CD14-positive monocyte (primary cell): Measurements from ENCODE around the gene KRTAP4-8. TPM values are rescaled to one million over a fixed set of nuclear protein-coding genes. Genes with fewer than 3 reads are reported as not detected.
"Not testable (repeated sequence)": the region's sequence is repeated elsewhere in the genome, so short reads cannot be mapped to it uniquely, and the experiment has no call there.

Source experiments
- DNase-seq, 3 donors: peaks; one replicate each; pipeline ENCODE4 v3.0.0-alpha.2; 2011 to 2022
- H2AFZ ChIP-seq: 2 replicates; pipeline ENCODE4 v1.6.0; 2012; ENCODE audit warnings: mild to moderate bottlenecking, low read depth, low read length, inconsistent platforms; ENCODE audit not compliant: insufficient read depth, poor library complexity, severe bottlenecking
- H3K27ac ChIP-seq, 2 donors: 1 replicate in 1 of 2; 2 replicates in 1 of 2; pipeline ENCODE4 v1.5.1; 2012 to 2013; ENCODE audit warnings: low read length in 2 of 2, control low read depth in 1 of 2, inconsistent platforms in 1 of 2, low read depth in 1 of 2, mild to moderate bottlenecking in 1 of 2
- H3K27me3 ChIP-seq, 2 donors: one replicate each; pipeline versions ENCODE4 v1.6.0 to v1.6.1; 2011 to 2013; ENCODE audit warnings: low read length in 2 of 2; ENCODE audit not compliant: control insufficient read depth in 2 of 2, insufficient read depth in 2 of 2
- H3K36me3 ChIP-seq, 2 donors: replicated peaks in 1 of 2; 1 replicate in 1 of 2; 2 replicates in 1 of 2; pipeline versions ENCODE4 v1.5.1 to v1.6.1; 2012 to 2013; ENCODE audit warnings: low read length in 2 of 2, control low read depth in 1 of 2, inconsistent platforms in 1 of 2, mild to moderate bottlenecking in 1 of 2; ENCODE audit not compliant: insufficient read depth in 2 of 2, control insufficient read depth in 1 of 2
- H3K4me1 ChIP-seq, 2 donors: 1 replicate in 1 of 2; 2 replicates in 1 of 2; pipeline versions ENCODE4 v1.5.1 to v1.6.1; 2012 to 2013; ENCODE audit warnings: low read length in 2 of 2, control low read depth in 1 of 2, inconsistent platforms in 1 of 2, mild to moderate bottlenecking in 1 of 2, moderate library complexity in 1 of 2; ENCODE audit not compliant: insufficient read depth in 2 of 2, control insufficient read depth in 1 of 2
- H3K4me2 ChIP-seq: replicated peaks from 2 replicates; pipeline ENCODE3; 2012; ENCODE audit warnings: low read length, moderate library complexity, mild to moderate bottlenecking; ENCODE audit not compliant: poor library complexity, severe bottlenecking; ENCODE audit errors: extremely low read depth
- H3K4me3 ChIP-seq, 3 experiments: fragments of 200-600 bp in 1 of 3; sonication (generic) in 1 of 3; replicated peaks in 1 of 3; 1 replicate in 2 of 3; 2 replicates in 1 of 3; pipeline ENCODE4 v1.5.1; 2011 to 2013; ENCODE audit warnings: low read length in 3 of 3, mild to moderate bottlenecking in 3 of 3, control low read depth in 2 of 3, low read depth in 2 of 3, inconsistent platforms in 1 of 3, moderate library complexity in 1 of 3
- H3K79me2 ChIP-seq: 2 replicates; pipeline ENCODE4 v1.6.0; 2012; ENCODE audit warnings: mild to moderate bottlenecking, control low read depth, inconsistent platforms, low read length, moderate library complexity; ENCODE audit not compliant: insufficient read depth
- H3K9ac ChIP-seq: 2 replicates; pipeline ENCODE4 v1.6.0; 2017; ENCODE audit warnings: low read length, mild to moderate bottlenecking; ENCODE audit not compliant: insufficient read depth, poor library complexity, severe bottlenecking
- H3K9me3 ChIP-seq, 2 donors: replicated peaks in 1 of 2; 1 replicate in 1 of 2; 2 replicates in 1 of 2; pipeline versions ENCODE4 v1.5.1 to v1.6.1; 2012 to 2013; ENCODE audit warnings: low read length in 2 of 2, control low read depth in 1 of 2; ENCODE audit not compliant: control insufficient read depth in 1 of 2, insufficient read depth in 1 of 2
- H4K20me1 ChIP-seq: 2 replicates; pipeline ENCODE4 v1.6.0; 2012; ENCODE audit warnings: mild to moderate bottlenecking, low read length, control low read depth, moderate library complexity; ENCODE audit not compliant: insufficient read depth
- H3K27ac Mint-ChIP-seq, 7 donors: one replicate each; pipeline ENCODE4 v1.8.0; 2020; ENCODE audit warnings: mild to moderate bottlenecking in 7 of 7, mixed read lengths in 7 of 7, moderate library complexity in 6 of 7, inconsistent platforms in 2 of 7
- H3K27me3 Mint-ChIP-seq, 3 donors: one replicate each; pipeline ENCODE4 v1.8.0; 2021 to 2022; ENCODE audit warnings: low read depth in 3 of 3, mild to moderate bottlenecking in 3 of 3, mixed read lengths in 3 of 3, moderate library complexity in 3 of 3, inconsistent platforms in 1 of 3
- H3K36me3 Mint-ChIP-seq, 2 donors: one replicate each; pipeline ENCODE4 v1.8.0; 2020; ENCODE audit warnings: mixed read lengths in 2 of 2, inconsistent platforms in 1 of 2, mild to moderate bottlenecking in 1 of 2
- H3K4me1 Mint-ChIP-seq: one replicate; pipeline ENCODE4 v1.8.0; 2020; ENCODE audit warnings: mild to moderate bottlenecking, mixed read lengths
- H3K4me3 Mint-ChIP-seq, 2 donors: one replicate each; pipeline ENCODE4 v1.8.0; 2020; ENCODE audit warnings: mild to moderate bottlenecking in 2 of 2, mixed read lengths in 2 of 2, moderate library complexity in 1 of 2
- H3K9me3 Mint-ChIP-seq, 7 donors: one replicate each; pipeline ENCODE4 v1.8.0; 2020 to 2022; ENCODE audit warnings: mixed read lengths in 7 of 7, mild to moderate bottlenecking in 6 of 7, moderate library complexity in 6 of 7, inconsistent platforms in 2 of 7
- CTCF ChIP-seq: fragments of 200-600 bp; IDR thresholded peaks from one replicate; pipeline ENCODE4 v1.8.0; 2022; ENCODE audit warnings: antibody characterized with exemption, mild to moderate bottlenecking
- WGBS: methylation state at CpG from one replicate; pipeline ENCODE4 v1.1.5; 2013; ENCODE audit warnings: missing lambda C conversion rate; ENCODE audit not compliant: insufficient coverage; 5-methylcytosine and 5-hydroxymethylcytosine counted together
- intact Hi-C, 2 donors: fragments of 100-400 bp; cut with micrococcal nuclease; formaldehyde crosslinking; loops; one replicate each; pipeline versions ENCODE4 v1.15.0 to v1.15.1; 2023
- polyA plus RNA-seq, 3 donors: library from polyadenylated mRNA; depleted of rRNA in 1 of 3; unstranded in 2 of 3; stranded (reverse) in 1 of 3; fragments of 300-500 nt in 2 of 3; fragments of >200 nt in 1 of 3; fragmentation: Illumina TruSeq in 2 of 3; gene quantifications; 1 replicate in 2 of 3; 2 replicates in 1 of 3; pipeline ENCODE4 v1.2.3, GENCODE V29; 2012 to 2021

The KRTAP4-8 gene
- polyA plus RNA-seq, 3 donors, result not detected

- Histone ChIP-seq H2AFZ (no peak overlapping the region), H3K4me2 (no peak overlapping the region), H3K79me2 (no peaks in the 10 kb centered on the region), H3K27me3 (no peaks in the 10 kb centered on the region), H3K9me3 (no peaks in the 10 kb centered on the region), H3K27ac (no peak overlapping the region), H3K9ac (no peak overlapping the region), H3K36me3 (no peaks in the 10 kb centered on the region), H4K20me1 (no peaks in the 10 kb centered on the region), H3K4me1 (peaks cover 10 to 11% of the 10 kb centered on the region in 2 donors), H3K4me3 (no peak overlapping the region)
- Mint-ChIP-seq H3K27ac (no peak overlapping the region), H3K27me3 (peaks cover 0 to 2% (median 0%) of the 10 kb centered on the region in 3 donors), H3K4me1 (peaks cover 14% of the 10 kb centered on the region), H3K4me3 (no peak overlapping the region), H3K9me3 (peaks cover 0 to 8% (median 0%) of the 10 kb centered on the region in 7 donors), H3K36me3 (no peaks in the 10 kb centered on the region)
- no peak for TF ChIP-seq CTCF
- no peak for DNase-seq
- intact Hi-C loops, result no loop called here
- WGBS, result 100% methylated on average over 1 of the region's 2 CpGs
Observed at GRCh38 chr17:41121742-41122141, 23.8 kb upstream of the KRTAP4-8 start.

- WGBS, result no CpG with 5 or more reads among the region's 11 CpGs
- peak; percentile 8 to 38 (median 26) for DNase-seq
- H3K36me3 Mint-ChIP-seq, intact Hi-C loops, H3K36me3 ChIP-seq, H3K9me3 Mint-ChIP-seq, H3K9me3 ChIP-seq, H4K20me1 ChIP-seq, H3K27ac ChIP-seq, H3K4me2 ChIP-seq, H3K27me3 Mint-ChIP-seq, H3K79me2 ChIP-seq, H2AFZ ChIP-seq, H3K9ac ChIP-seq, H3K27me3 ChIP-seq: not testable (repeated sequence)
- Mint-ChIP-seq H3K4me1 (peaks cover 24% of the 10 kb centered on the region), H3K27ac (peak overlapping the region in 2 of 7 donors; percentile 14 to 60), H3K4me3 (peak overlapping the region in 1 of 2 donors; percentile 60)
- Histone ChIP-seq H3K4me1 (peaks cover 14 to 21% of the 10 kb centered on the region in 2 donors), H3K4me3 (peak overlapping the region in 1 of 3 experiments; percentile 17)
Observed at GRCh38 chr17:41119696-41120690, 22.1 kb upstream of the KRTAP4-8 start.
